Endothelial cell of umbilical vein (primary cell): ENCODE results near the gene MBLAC1. TPM values are rescaled to one million over a fixed set of nuclear protein-coding genes. Genes with fewer than 3 reads are reported as not detected.

Source experiments
- BruUV-seq: library from RNA; stranded (reverse); fragments of 400-500 nt; replicated peaks from 2 replicates; lab custom pipeline; 2021; lab: Mats Ljungman, UMichigan
- CTCF ChIA-PET: fragments of 300-600, 350-600 bp; sonication (Branson Sonifier 250); formaldehyde crosslinking; loops from one replicate; lab custom pipeline; 2021; ENCODE audit warnings: antibody characterized with exemption, inconsistent platforms; lab: Charles Lee
- POLR2A ChIA-PET: fragments of 300-600, 350-600 bp; sonication (Branson Sonifier 250); formaldehyde crosslinking; loops from one replicate; lab custom pipeline; 2021; ENCODE audit warnings: antibody characterized with exemption, inconsistent platforms; lab: Charles Lee
- DNase-seq: peaks from one replicate; pipeline ENCODE4 v3.0.0-alpha.2; 2011; ENCODE audit warnings: low read depth, low spot score
- FAIRE-seq: peaks from 2 replicates; lab custom pipeline; 2011; peaks lifted over from hg19 to GRCh38; lab: Jason Lieb, UNC
- H2AFZ ChIP-seq: 2 replicates; pipeline ENCODE4 v1.6.0; 2012; ENCODE audit warnings: low read depth, low read length, control low read depth, inconsistent platforms
- H3K27ac ChIP-seq: 2 replicates; pipeline ENCODE4 v1.5.1; 2011; ENCODE audit warnings: low read depth, mild to moderate bottlenecking, control low read depth, low read length, moderate library complexity; ENCODE audit not compliant: insufficient read depth
- H3K27me3 ChIP-seq, 2 experiments: 2 replicates each; pipeline versions ENCODE4 v1.6.0 to v1.6.1; 2011; ENCODE audit warnings: low read length in 2 of 2, mixed read lengths in 1 of 2; ENCODE audit not compliant: control insufficient read depth in 2 of 2, insufficient read depth in 2 of 2
- H3K36me3 ChIP-seq, 2 experiments: 2 replicates in 1 of 2; 3 replicates in 1 of 2; pipeline ENCODE4 v1.5.1; 2011; ENCODE audit warnings: low read length in 2 of 2, mild to moderate bottlenecking in 1 of 2, moderate library complexity in 1 of 2; ENCODE audit not compliant: control insufficient read depth in 2 of 2, insufficient read depth in 2 of 2; ENCODE audit errors: extremely low read depth in 1 of 2
- H3K4me1 ChIP-seq: 3 replicates; pipeline ENCODE4 v1.5.1; 2011; ENCODE audit warnings: mild to moderate bottlenecking, low read length; ENCODE audit not compliant: control insufficient read depth, insufficient read depth; ENCODE audit errors: extremely low read depth
- H3K4me2 ChIP-seq: 2 replicates; pipeline ENCODE4 v1.6.1; 2011; ENCODE audit warnings: low read length, control low read depth, mixed read lengths; ENCODE audit not compliant: insufficient read depth
- H3K4me3 ChIP-seq, 3 experiments: fragments of 200-600 bp in 1 of 3; sonication (generic), shearing (Covaris generic) in 1 of 3; replicated peaks in 1 of 3; 2 replicates each; pipeline ENCODE4 v1.5.1; 2011 to 2016; ENCODE audit warnings: control low read depth in 3 of 3, low read length in 3 of 3, mild to moderate bottlenecking in 2 of 3, inconsistent platforms in 1 of 3, low read depth in 1 of 3, moderate library complexity in 1 of 3; ENCODE audit not compliant: insufficient read depth in 1 of 3
- H3K79me2 ChIP-seq: 2 replicates; pipeline ENCODE4 v1.6.0; 2012; ENCODE audit warnings: low read length, inconsistent platforms; ENCODE audit not compliant: control insufficient read depth, insufficient read depth
- H3K9ac ChIP-seq: replicated peaks from 2 replicates; pipeline ENCODE3; 2011; ENCODE audit warnings: low read length, control low read depth; ENCODE audit not compliant: insufficient read depth; ENCODE audit errors: extremely low read depth
- H3K9me1 ChIP-seq: replicated peaks from 3 replicates; pipeline ENCODE4 v1.6.0; 2011; ENCODE audit warnings: mild to moderate bottlenecking, low read length; ENCODE audit not compliant: control insufficient read depth, insufficient read depth; ENCODE audit errors: extremely low read depth
- H3K9me3 ChIP-seq: replicated peaks from 2 replicates; pipeline ENCODE4 v1.5.1; 2012; ENCODE audit warnings: low read length, inconsistent platforms; ENCODE audit not compliant: control insufficient read depth, insufficient read depth
- H4K20me1 ChIP-seq: replicated peaks from 2 replicates; pipeline ENCODE3; 2011; ENCODE audit warnings: mild to moderate bottlenecking, low read length; ENCODE audit not compliant: control insufficient read depth, insufficient read depth; ENCODE audit errors: extremely low read depth
- FOS ChIP-seq: IDR thresholded peaks from 2 replicates; pipeline ENCODE4 v1.6.1; 2011; ENCODE audit warnings: mild to moderate bottlenecking, low read length, moderate library complexity, borderline replicate concordance; ENCODE audit not compliant: insufficient read depth
- JUN ChIP-seq: IDR thresholded peaks from 2 replicates; pipeline ENCODE4 v1.6.1; 2011; ENCODE audit warnings: borderline replicate concordance, low read depth; ENCODE audit not compliant: insufficient read length, insufficient read depth
- MYC ChIP-seq: IDR thresholded peaks from one replicate; pipeline ENCODE4 v1.6.1; 2011; ENCODE audit warnings: mild to moderate bottlenecking, low read depth, low read length
- POLR2AphosphoS5 ChIP-seq: IDR thresholded peaks from 2 replicates; pipeline ENCODE4 v1.6.1; 2012; ENCODE audit warnings: low read depth, mild to moderate bottlenecking, control low read depth, low read length, moderate library complexity; ENCODE audit not compliant: insufficient read depth
- dilution Hi-C: fragments of 300-500 bp; cut with MboI; formaldehyde crosslinking; loops from one replicate; pipeline ENCODE4 v1.15.0; 2019; ENCODE audit warnings: low sequenced_read_pairs; ENCODE audit not compliant: extremely low pct_ligation_motif_present
- intact Hi-C: fragments of 100-400 bp; cut with micrococcal nuclease; formaldehyde crosslinking; loops from one replicate; pipeline ENCODE4 v1.10.0; 2022
- polyA plus RNA-seq, 4 experiments: library from polyadenylated mRNA; depleted of rRNA in 3 of 4; stranded (reverse) in 3 of 4; unstranded in 1 of 4; fragments of >200 nt; gene quantifications; 2 replicates each; pipeline versions ENCODE4 v1.2.1 to v1.2.3, GENCODE V29; 2011 to 2012; ENCODE audit warnings: missing spikeins in 1 of 4
- total RNA-seq: library from RNA; stranded (reverse); gene quantifications from 2 replicates; pipeline ENCODE4 v1.2.3, GENCODE V29; 2021
- TF ChIP-seq, protein P1 (sequence below): IDR thresholded peaks from 2 replicates; pipeline ENCODE4 v1.6.1; 2011; ENCODE audit not compliant: insufficient read depth, insufficient read length
- TF ChIP-seq, protein P2 (sequence below), 2 donors: IDR thresholded peaks; 1 replicate in 1 of 2; 2 replicates in 1 of 2; pipeline ENCODE4 v1.5.1; 2011; ENCODE audit warnings: low read length in 2 of 2, mild to moderate bottlenecking in 2 of 2, moderate library complexity in 2 of 2, control low read depth in 1 of 2, inconsistent platforms in 1 of 2, low read depth in 1 of 2; ENCODE audit not compliant: insufficient read depth in 1 of 2; ENCODE audit errors: extremely low read depth in 1 of 2

The MBLAC1 gene
- total and polyA plus RNA-seq, 2 donors (not counting 3 experiments of a cell fraction or from before 2014, with no cell fraction given) = 1.8 to 2.1 TPM

GRCh38 chr7:100107890-100108289 lies 18.9 kb upstream of the MBLAC1 start:
- no peak overlapping the region for H3K27ac ChIP-seq
- ChIA-PET CTCF (no interaction called here), POLR2A (no interaction called here)
- H3K36me3 ChIP-seq = peaks cover 12 to 49% of the 10 kb centered on the region in 2 experiments
- TF ChIP-seq POLR2AphosphoS5 (no peak), JUN (no peak), MYC (no peak), FOS (no peak)
- TF ChIP-seq, protein P1, sequence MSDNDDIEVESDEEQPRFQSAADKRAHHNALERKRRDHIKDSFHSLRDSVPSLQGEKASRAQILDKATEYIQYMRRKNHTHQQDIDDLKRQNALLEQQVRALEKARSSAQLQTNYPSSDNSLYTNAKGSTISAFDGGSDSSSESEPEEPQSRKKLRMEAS = no peak
- dilution Hi-C loops = no loop called here
- H2AFZ ChIP-seq = no peak overlapping the region
- no peaks in the 10 kb centered on the region for H4K20me1 ChIP-seq
- BruUV-seq = no TSS peak
- H3K4me3 ChIP-seq = no peak overlapping the region
- no peaks in the 10 kb centered on the region for H3K79me2 ChIP-seq
- no peaks in the 10 kb centered on the region for H3K9me1 ChIP-seq
- no peak for FAIRE-seq
- no peak overlapping the region for H3K9ac ChIP-seq
- DNase-seq = no peak
- intact Hi-C loops = loop anchor here (10.0 kb wide), 1 partner anchor 1017 kb away; the partner anchor contains the start of gene SERPINE1
- no peaks in the 10 kb centered on the region for H3K27me3 ChIP-seq
- no peaks in the 10 kb centered on the region for H3K9me3 ChIP-seq
- H3K4me2 ChIP-seq = no peak overlapping the region
- H3K4me1 ChIP-seq = no peaks in the 10 kb centered on the region

- Histone ChIP-seq H3K27ac (no peak overlapping the region), H3K4me3 (no peak overlapping the region), H4K20me1 (no peaks in the 10 kb centered on the region), H3K27me3 (no peaks in the 10 kb centered on the region), H2AFZ (no peak overlapping the region), H3K4me2 (no peak overlapping the region), H3K36me3 (peaks cover 12 to 50% of the 10 kb centered on the region in 2 experiments), H3K9me1 (no peaks in the 10 kb centered on the region), H3K4me1 (no peaks in the 10 kb centered on the region), H3K79me2 (no peaks in the 10 kb centered on the region), H3K9ac (no peak overlapping the region), H3K9me3 (no peaks in the 10 kb centered on the region)
- BruUV-seq = no TSS peak
- ChIA-PET CTCF (interaction anchor here (1.1 kb wide), 1 partner anchor 8 kb away, joined by 4 read pairs; the partner anchor contains the start of genes AP4M1 and MCM7), POLR2A (no interaction called here)
- no peak for DNase-seq
- dilution Hi-C loops (no loop called here), intact Hi-C loops (loop anchor here (10.0 kb wide), 1 partner anchor 1015 kb away; the partner anchor contains the start of gene SERPINE1)
- TF ChIP-seq, protein P2, sequence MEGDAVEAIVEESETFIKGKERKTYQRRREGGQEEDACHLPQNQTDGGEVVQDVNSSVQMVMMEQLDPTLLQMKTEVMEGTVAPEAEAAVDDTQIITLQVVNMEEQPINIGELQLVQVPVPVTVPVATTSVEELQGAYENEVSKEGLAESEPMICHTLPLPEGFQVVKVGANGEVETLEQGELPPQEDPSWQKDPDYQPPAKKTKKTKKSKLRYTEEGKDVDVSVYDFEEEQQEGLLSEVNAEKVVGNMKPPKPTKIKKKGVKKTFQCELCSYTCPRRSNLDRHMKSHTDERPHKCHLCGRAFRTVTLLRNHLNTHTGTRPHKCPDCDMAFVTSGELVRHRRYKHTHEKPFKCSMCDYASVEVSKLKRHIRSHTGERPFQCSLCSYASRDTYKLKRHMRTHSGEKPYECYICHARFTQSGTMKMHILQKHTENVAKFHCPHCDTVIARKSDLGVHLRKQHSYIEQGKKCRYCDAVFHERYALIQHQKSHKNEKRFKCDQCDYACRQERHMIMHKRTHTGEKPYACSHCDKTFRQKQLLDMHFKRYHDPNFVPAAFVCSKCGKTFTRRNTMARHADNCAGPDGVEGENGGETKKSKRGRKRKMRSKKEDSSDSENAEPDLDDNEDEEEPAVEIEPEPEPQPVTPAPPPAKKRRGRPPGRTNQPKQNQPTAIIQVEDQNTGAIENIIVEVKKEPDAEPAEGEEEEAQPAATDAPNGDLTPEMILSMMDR (IDR thresholded peaks at IDR 0.05; ENCODE audit: extremely low read depth in 1 of 2, insufficient read depth in 1 of 2, low read depth in 1 of 2, low read length in 2 of 2) = peak in 1 of 2 donors; percentile 17
- no peak for TF ChIP-seq MYC
- FAIRE-seq = no peak
These were observed 17.1 kb upstream of the MBLAC1 start for GRCh38 chr7:100109521-100110163.
